Left ventricle myocardium superior (tissue), 1 donor: ENCODE measurements around the gene CFAP74. TPM values are rescaled to one million over a fixed set of nuclear protein-coding genes. Genes with fewer than 3 reads are reported as not detected.
A peak's percentile ranks its signal among the peaks of the same experiment; 100 is the strongest.
"Not testable (repeated sequence)": the region's sequence is repeated elsewhere in the genome, so short reads cannot be mapped to it uniquely, and the experiment has no call there.

Experiments used
- ATAC-seq: fragments of 200-7000 bp; cut with Tn5 transposase; one replicate; pipeline ENCODE4 v1.9.1; 2020; ENCODE audit warnings: mild to moderate bottlenecking, moderate library complexity
- DNase-seq: peaks from one replicate; pipeline ENCODE4 v3.0.0-alpha.2; 2020
- intact Hi-C: fragments of 100-400 bp; cut with micrococcal nuclease; formaldehyde crosslinking; loops from one replicate; pipeline ENCODE4 v1.11.0; 2022
- total RNA-seq: library from RNA; stranded (reverse); fragmentation: NEBNext Ultra II Directional; extraction: Animal tissue kit (Norgen Biotek cat#: 25700); gene quantifications from one replicate; pipeline ENCODE4 v1.2.1, GENCODE V29; 2021
- donor health status: DM: no; HTN: yes; CAD: no; lungs with severe emphysema.

CFAP74 gene
- total RNA-seq, 1 donor from 2014 or later: not detected

- intact Hi-C loops: no loop called here
- ATAC-seq: no peak
- peak; percentile 24 for DNase-seq
Measured at GRCh38 chr1:1942753-1943656, 60.6 kb downstream of the CFAP74 start.

DNA sequence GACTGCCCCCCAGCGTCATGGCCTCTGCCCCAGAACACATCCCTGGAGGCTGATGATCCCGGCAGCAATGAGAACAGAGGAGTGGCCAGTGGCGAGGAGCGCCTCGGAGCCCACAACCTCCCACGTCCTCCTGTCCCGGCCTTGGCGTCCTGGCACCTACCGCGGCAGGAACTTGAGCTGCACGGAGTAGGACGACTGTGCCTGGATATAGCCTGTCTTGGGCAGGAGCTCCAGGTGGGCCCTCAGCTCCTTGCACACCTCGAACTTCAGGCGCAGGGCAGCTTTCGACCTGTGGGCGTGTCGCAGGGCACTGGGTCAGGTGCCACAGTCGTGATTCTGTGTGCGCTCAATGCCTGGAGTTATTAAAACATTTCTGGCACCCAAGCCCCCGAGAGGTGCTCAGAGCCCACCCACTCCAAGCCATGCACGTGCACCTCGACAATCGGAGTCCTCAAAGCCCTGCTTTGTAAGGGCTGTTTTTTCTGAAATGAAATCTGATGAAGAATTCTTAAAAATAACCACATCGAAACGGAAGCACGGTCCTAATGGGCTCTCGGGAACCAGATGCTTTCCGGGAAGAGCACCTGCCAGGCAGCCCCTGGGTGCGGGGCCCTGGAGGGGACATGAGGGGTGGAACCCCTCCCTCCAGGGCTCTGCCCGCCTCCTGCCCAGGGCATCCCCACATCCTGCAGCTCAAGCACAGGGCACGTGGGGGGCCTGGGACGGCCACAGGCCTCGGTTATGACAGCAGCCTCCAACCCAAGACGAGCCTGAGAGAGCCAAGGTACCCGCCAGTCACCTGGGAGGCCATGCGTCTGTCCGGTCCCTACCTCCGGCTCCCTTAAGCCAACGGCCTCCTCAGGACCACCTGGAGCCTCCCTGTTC is 61.5 kb downstream of the CFAP74 start:
- peak; percentile 27 for DNase-seq
- ATAC-seq: no peak
- intact Hi-C loops: no loop called here

DNA sequence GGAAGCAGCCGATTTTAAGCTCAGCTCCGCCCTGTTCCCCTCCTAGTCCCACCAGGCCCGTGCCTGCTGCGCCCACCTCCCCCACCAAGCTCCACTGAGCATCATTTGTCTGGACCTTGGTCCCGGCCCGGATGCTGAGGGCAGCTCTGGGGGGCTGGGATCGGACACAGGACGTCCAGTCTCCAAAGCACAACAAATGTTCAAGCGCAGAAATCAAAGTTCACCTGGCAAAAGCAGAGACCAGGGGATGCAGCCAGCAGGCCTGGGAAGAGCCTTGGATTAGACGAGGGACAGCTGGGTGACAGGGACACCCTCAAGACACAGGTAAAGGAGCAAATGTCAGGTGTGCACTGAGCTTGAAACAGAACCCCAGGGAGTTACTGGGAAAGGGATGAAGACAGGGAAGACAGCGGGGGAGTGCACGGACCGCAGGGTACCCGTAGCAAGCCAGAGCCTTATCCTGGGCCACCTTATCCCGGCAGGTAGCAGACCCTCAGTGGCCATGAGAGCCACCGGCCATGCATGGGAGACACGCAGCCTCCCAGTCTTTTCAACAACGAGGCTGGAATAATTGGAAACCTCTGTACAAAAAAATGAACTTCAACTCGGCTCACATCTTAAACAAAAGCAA is 62.3 kb downstream of the CFAP74 start:
- DNase-seq (peak; percentile 13), ATAC-seq (no peak)
- intact Hi-C loops: no loop called here

- intact Hi-C loops: no loop called here
- DNase-seq: peak; percentile 21
- no peak for ATAC-seq
Measured at GRCh38 chr1:1940123-1940425, 63.5 kb downstream of the CFAP74 start.

- ATAC-seq: no peak
- intact Hi-C loops: no loop called here
- peak; percentile 19 for DNase-seq
Measured at GRCh38 chr1:1939296-1940122, 64.1 kb downstream of the CFAP74 start.

GRCh38 chr1:1938613-1939295 is 64.8 kb downstream of the CFAP74 start:
- intact Hi-C loops: no loop called here
- DNase-seq (peak; percentile 18), ATAC-seq (no peak)

DNA sequence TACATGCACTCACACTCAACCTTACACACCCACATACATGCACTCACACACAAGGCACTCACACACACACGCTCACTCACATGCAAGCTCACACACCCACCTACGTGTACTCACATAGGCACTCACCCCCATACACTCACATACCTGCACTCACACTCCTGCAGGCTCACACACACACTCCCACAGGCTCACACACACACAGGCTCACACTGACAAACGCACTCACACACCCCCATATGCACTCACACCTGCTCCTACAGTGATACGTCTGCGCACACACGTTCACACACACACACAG is 65.4 kb downstream of the CFAP74 start:
- intact Hi-C loops: no loop called here
- ATAC-seq: no peak
- no peak for DNase-seq

DNA sequence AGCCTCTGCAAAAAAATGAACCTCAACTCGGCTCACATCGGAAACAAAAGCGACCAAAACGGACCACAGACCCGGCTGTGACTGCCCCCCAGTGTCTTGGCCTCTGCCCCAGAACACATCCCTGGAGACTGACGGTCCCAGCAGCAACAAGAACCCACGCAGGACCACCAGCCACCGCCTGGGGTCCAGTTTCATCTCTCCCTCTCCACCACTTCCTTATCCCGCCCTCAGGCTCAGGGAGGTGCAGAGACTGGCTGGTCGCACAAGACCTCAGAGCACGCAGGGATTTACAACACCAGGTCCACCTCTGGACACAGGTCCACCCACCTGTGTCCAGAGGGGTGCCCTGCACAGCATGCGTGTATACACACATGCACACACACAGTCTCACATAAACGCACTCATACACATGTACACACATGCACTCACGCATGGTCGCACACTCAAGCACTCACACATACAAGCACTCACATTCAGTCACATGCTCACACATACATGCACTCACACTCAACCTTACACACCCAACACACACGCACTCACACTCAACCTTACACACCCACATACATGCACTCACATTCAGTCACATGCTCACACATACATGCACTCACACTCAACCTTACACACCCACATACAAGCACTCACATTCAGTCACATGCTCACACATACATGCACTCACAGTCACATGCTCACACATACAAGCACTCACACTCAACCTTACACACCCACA is 65.9 kb downstream of the CFAP74 start:
- peak; percentile 14 for DNase-seq
- intact Hi-C loops: no loop called here
- ATAC-seq: no peak

DNA sequence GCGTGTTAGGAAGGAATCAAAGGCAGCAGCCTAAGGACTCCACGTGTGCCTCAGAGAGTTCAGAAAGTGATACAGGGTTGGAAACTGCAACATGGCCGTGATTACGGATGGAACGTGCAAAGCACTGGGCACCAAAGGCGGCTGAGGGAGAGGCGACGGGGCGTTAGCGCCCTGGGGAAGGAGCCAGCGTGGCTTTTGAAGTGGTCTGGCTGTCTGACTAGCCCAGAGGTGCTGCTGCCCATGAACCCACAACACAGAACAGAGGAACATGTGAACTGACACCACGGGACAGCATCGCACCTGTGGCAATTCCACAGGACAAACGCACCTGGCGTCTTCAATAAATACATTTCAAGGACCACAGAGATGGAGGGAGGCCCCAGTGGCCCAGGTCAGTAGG is 66.5 kb downstream of the CFAP74 start:
- no peak for ATAC-seq
- DNase-seq: peak; percentile 9
- intact Hi-C loops: no loop called here

DNA sequence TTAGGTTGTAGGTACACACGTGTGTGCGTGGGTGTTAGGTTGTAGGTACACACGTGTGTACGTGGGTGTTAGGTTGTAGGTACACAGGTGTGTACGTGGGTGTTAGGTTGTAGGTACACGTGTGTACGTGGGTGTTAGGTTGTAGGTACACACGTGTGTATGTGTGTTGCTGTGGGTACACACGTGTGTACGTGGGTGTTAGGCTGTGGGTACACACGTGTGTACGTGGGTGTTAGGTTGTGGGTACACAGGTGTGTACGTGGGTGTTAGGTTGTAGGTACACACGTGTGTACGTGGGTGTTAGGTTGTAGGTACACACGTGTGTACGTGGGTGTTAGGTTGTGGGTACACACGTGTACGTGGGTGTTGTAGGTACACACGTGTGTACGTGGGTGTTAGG is 68.7 kb downstream of the CFAP74 start:
- intact Hi-C loops, DNase-seq, ATAC-seq: not testable (repeated sequence)

DNA sequence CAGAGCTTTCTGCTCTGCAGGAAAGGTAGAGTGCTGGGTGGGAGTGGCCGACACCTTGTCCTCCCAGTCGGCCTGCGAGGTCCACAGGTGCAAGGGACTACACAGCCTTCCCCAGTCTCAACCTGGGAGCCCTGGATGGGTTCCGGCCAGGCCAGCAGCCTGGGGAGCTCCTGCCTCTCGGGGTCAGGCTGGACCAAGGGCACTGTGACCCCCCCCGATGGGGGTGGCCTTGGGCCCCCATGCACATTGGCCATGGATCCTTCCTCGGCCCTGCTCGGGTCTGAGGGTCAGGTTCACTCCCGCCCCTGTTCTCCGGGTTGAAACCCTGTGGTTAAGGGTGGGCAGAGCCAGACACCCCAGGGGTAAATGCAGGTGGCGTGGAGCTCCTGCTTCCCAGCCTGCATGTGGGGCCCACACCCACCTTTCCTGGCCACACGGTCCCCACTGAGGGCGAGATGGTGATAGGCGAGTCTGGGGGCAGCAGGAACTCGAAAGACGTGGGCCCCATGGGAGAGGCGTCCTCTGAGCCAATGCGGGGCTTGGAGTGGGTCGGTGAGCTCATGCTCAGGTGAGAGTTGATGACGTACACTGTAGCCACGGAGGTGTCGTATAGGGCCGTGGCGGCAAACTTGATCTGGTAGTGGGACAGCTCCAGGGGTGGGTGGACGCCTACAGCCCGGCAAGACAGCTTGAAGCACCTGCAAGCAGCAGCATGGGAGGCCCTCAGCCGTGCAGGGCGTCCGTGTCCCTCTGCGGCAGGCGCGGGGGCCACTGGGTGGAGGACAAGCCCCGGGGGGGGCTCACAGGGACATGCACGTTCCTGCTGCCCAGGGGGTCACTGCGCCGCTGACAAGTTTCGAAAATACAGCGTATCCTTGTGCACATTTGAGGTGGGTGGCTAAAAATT is 73.7 kb downstream of the CFAP74 start:
- intact Hi-C loops: no loop called here
- ATAC-seq (no peak), DNase-seq (peak; percentile 22)

DNA sequence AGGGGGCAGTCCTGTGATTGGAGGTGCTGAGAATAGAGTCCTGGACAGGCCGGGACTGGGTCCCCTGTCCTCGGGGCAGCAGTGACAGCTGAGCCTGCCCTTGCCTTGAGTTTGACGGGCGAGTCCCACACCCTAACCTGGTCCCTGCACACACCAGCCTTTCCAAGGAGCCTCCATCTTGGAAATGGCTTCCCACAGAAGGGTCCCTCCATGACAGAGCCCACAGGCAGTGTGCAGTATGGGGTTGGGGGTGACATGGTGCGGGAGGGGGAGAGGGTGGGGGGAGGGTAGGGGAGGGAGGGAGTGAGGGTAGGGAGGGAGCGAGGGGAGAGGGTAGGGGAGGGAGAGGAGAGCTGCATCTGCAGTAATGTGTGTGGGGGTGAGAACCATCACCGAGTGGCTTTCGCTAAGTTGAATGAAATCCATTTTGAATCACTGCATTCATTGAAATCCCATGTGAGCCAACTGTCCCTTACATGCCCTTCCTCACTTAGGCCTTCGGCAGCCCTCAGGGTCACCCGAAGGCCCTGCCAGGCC is 74.4 kb downstream of the CFAP74 start:
- ATAC-seq (peak; percentile 3), DNase-seq (no peak)
- intact Hi-C loops: no loop called here

DNA sequence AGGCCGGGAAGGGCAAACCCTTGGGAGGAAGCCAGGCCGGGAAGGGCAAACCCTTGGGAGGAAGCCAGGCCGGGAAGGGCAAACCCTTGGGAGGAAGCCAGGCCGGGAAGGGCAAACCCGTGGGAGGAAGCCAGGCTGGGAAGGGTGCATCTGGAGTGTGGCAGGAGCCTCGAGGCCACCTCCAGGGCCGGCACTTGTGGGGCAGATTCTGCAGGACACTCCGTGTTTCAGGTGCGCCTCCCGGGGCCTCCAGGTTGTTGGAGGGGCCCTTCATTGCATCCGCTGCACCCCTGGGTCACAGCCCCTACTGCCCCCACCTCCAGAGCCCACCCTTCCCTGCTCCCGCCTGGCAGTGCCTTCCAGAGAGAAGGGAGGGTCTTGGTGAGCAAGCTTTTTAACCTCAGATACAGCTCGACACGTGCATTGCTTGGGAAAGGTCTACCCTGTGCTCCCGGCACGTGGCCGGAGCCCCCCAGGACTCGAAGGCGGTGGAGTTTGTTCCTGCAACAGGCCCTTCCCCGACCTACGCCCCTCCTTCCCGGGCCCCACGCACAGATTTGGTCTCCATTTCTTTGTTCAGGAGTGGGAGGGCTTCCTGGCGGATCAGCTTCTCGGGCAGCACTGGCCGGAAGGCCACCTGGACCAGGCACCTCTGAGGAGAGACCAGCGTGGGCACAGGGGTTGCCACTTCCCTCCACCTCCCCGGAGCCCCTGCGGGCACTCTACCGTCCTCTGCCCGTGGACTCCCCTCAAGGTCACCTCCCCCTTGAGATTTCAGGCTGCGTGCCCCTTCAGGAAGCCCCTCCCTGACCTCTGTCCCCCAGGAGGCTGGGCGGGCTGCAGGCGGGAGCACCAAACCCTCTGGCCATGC is 75.1 kb downstream of the CFAP74 start:
- intact Hi-C loops: no loop called here
- ATAC-seq (peak; percentile 59), DNase-seq (peak; percentile 68)

- intact Hi-C loops: no loop called here
- peak; percentile 42 for ATAC-seq
- DNase-seq: peak; percentile 50
Measured at GRCh38 chr1:1927751-1928150, 75.8 kb downstream of the CFAP74 start.

DNA sequence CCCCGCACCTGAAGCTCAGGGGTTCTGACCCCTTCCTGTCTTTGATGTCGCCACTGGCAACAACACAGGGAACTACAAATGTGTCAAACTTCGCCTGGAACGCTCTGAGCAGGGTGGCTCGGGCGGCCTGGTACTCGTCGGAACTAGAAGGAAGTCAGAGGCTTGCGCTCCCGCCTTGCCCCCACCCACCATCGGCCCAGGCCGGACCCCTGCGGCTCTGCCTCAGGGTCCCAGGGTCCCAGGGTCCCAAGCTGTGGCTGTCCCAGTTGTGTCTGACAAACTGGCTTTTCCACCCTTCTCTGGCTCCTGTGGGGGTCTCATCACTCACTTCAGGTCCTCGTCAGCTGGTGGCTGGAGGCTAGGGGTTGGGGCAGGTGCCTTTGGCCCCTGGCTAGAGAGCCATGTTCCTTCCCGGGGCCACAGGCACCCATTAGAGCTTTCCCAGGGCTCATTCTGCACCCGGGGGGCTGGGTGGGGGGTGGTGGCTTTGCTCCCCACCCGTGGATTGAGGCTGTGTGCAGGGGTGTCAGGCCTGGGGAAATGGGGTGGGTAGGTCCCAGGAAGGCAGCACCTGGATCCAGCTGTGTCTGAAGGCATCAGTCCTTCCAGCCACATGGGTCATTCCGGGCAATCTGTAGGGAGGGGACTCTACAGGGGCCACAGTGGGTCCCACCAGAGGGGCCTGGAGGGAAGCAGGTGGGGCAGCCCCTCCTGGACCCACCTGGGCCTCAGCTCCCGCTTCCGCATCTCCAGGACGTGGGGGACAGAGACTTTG is 76.5 kb downstream of the CFAP74 start:
- DNase-seq (peak; percentile 23), ATAC-seq (peak; percentile 3)
- intact Hi-C loops: no loop called here
